ENCODE data around the gene COA1.
A peak's percentile ranks its signal among the peaks of the same experiment; 100 is the strongest.
"Not testable (repeated sequence)": the region's sequence is repeated elsewhere in the genome, so short reads cannot be mapped to it uniquely, and the experiment has no call there.

The COA1 gene
- long read RNA-seq, transcript COA1-201 (6 exons, 927 nt), result major isoform, 20 of 94 reads
- long read RNA-seq, transcript COA1-202 (7 exons, 1,085 nt), result minor isoform, 5 of 94 reads
- long read RNA-seq, partial matches to known transcripts, result 28 of 94 reads
- long read RNA-seq, other reads (novel, unspliced or antisense), result 32 of 94 reads

GRCh38 chr7:43729214-43729923 is at the start of gene COA1:
TSS of gene COA1 (minus strand) at chr7:43729523. CDS start at chr7:43648614, 80,909 bp downstream.
- Histone ChIP-seq H3K27ac (replicated peaks) (peak within 1 kb of the TSS; percentile 80), H3K4me3 (replicated peaks; ENCODE audit: insufficient read depth, low read length) (peak within 1 kb of the TSS; percentile 70), H3K27me3 (ENCODE audit: insufficient read depth, poor library complexity, severe bottlenecking) (no peaks in the 10 kb centered on the region)
- TF ChIP-seq SPI1 (IDR thresholded peaks at IDR 0.05; ENCODE audit: borderline replicate concordance, low read depth), result no peak
- peak; percentile 85 for TF ChIP-seq POLR2AphosphoS5 (IDR thresholded peaks at IDR 0.05; ENCODE audit: low read depth)
- peak; percentile 88 for TF ChIP-seq GABPA (IDR thresholded peaks at IDR 0.05; ENCODE audit: low read depth)
- TF ChIP-seq REST (IDR thresholded peaks at IDR 0.05; ENCODE audit: insufficient replicate concordance, low read depth), result peak; percentile 62
- no peak for TF ChIP-seq CTCF (IDR thresholded peaks at IDR 0.05; ENCODE audit: insufficient read depth, low read length)
- peak; percentile 88 to 89 for DNase-seq (ENCODE audit: low read depth in 1 of 2, low spot score in 1 of 2)

GRCh38 chr7:43778293-43779044 is 49.1 kb upstream of the COA1 start:
- not testable (repeated sequence) for H3K4me3 ChIP-seq (replicated peaks; ENCODE audit: insufficient read depth, low read length); H3K27ac ChIP-seq (replicated peaks); DNase-seq (ENCODE audit: low read depth in 1 of 2, low spot score in 1 of 2); H3K27me3 ChIP-seq (ENCODE audit: insufficient read depth, poor library complexity, severe bottlenecking)

DNA sequence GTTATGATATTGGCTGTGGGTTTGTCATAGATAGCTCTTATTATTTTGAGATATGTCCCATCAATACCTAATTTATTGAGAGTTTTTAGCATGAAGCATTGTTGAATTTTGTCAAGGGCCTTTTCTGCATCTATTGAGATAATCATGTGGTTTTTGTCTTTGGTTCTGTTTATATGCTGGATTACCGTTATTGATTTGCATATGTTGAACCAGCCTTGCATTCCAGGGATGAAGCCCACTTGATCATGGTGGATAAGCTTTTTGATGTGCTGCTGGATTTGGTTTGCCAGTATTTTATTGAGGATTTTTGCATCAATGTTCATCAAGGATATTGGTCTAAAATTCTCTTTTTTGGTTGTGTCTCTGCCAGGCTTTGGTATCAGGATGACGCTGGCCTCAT is 45.9 kb upstream of the COA1 start:
- not testable (repeated sequence) for DNase-seq (ENCODE audit: low read depth in 1 of 2, low spot score in 1 of 2); H3K27ac ChIP-seq (replicated peaks)

DNA sequence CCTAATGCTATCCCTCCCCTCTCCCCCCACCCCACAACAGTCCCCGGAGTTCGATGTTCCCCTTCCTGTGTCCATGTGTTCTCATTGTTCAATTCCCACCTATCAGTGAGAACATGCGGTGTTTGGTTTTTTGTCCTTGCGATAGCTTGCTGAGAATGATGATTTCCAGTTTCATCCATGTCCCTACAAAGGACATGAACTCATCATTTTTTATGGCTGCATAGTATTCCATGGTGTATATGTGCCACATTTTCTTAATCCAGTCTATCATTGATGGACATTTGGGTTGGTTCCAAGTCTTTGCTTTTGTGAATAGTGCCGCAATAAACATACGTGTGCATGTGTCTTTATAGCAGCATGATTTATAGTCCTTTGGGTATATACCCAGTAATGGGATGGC is 43.9 kb upstream of the COA1 start:
- not testable (repeated sequence) for H3K4me3 ChIP-seq (replicated peaks; ENCODE audit: insufficient read depth, low read length)

More for the DNA sequence above, 45.9 kb upstream of the COA1 start:
- H3K27me3 ChIP-seq (ENCODE audit: insufficient read depth, poor library complexity, severe bottlenecking); H3K4me3 ChIP-seq (replicated peaks; ENCODE audit: insufficient read depth, low read length): not testable (repeated sequence)

GRCh38 chr7:43771573-43771972 is 42.2 kb upstream of the COA1 start:
- no peak for DNase-seq (ENCODE audit: low read depth in 1 of 2, low spot score in 1 of 2)
- TF ChIP-seq CTCF (IDR thresholded peaks at IDR 0.05; ENCODE audit: insufficient read depth, low read length), result no peak
- no peak for TF ChIP-seq POLR2AphosphoS5 (IDR thresholded peaks at IDR 0.05; ENCODE audit: low read depth)
- TF ChIP-seq SPI1 (IDR thresholded peaks at IDR 0.05; ENCODE audit: borderline replicate concordance, low read depth), result no peak
- no peak for TF ChIP-seq GABPA (IDR thresholded peaks at IDR 0.05; ENCODE audit: low read depth)
- no peak for TF ChIP-seq REST (IDR thresholded peaks at IDR 0.05; ENCODE audit: insufficient replicate concordance, low read depth)
- Histone ChIP-seq H3K4me3 (replicated peaks; ENCODE audit: insufficient read depth, low read length) (no peak overlapping the region), H3K27me3 (ENCODE audit: insufficient read depth, poor library complexity, severe bottlenecking) (no peaks in the 10 kb centered on the region), H3K27ac (replicated peaks) (no peak overlapping the region)

More for the DNA sequence above, 43.9 kb upstream of the COA1 start:
- not testable (repeated sequence) for H3K27me3 ChIP-seq (ENCODE audit: insufficient read depth, poor library complexity, severe bottlenecking); DNase-seq (ENCODE audit: low read depth in 1 of 2, low spot score in 1 of 2); H3K27ac ChIP-seq (replicated peaks)
